Measurements from ENCODE around the gene SH3GLB2. TPM values are rescaled to one million over a fixed set of nuclear protein-coding genes. Genes with fewer than 3 reads are reported as not detected.

SH3GLB2 gene
- total and polyA plus RNA-seq, 12 donors, result 25.2 to 51.3 (median 33.5) TPM

- intact Hi-C loops (cut with DNase I), result no loop called here
- Histone ChIP-seq H3K9me3 (no peaks in the 10 kb centered on the region), H3K4me1 (peaks cover 0 to 6% (median 0%) of the 10 kb centered on the region in 9 donors), H3K27me3 (no peaks in the 10 kb centered on the region), H3K27ac (no peak overlapping the region), H3K4me3 (no peak overlapping the region), H3K36me3 (peaks cover 6 to 100% (median 79%) of the 10 kb centered on the region in 9 donors)
- TF ChIP-seq CTCF (IDR thresholded peaks at IDR 0.05), result no peak
- ATAC-seq (no peak), DNase-seq (no peak)
- 82 to 88% methylated on average over 13 of the region's 13 CpGs for WGBS, 2 donors
Measured at GRCh38 chr9:128999581-129000206, 28.4 kb downstream of the SH3GLB2 start.

- H3K4me1 ChIP-seq, result peaks cover 0 to 6% (median 0%) of the 10 kb centered on the region in 9 donors
- no peak for ATAC-seq
- H3K36me3 ChIP-seq, result peaks cover 9 to 100% (median 86%) of the 10 kb centered on the region in 9 donors
- no peak for TF ChIP-seq CTCF (IDR thresholded peaks at IDR 0.05)
- no peak overlapping the region for H3K27ac ChIP-seq
- no peaks in the 10 kb centered on the region for H3K9me3 ChIP-seq
- no peaks in the 10 kb centered on the region for H3K27me3 ChIP-seq
- no peak for DNase-seq
- WGBS, 2 donors, result 93 to 94% methylated on average over 6 of the region's 6 CpGs
- H3K4me3 ChIP-seq, result no peak overlapping the region
- intact Hi-C loops (cut with DNase I), result no loop called here
Measured at GRCh38 chr9:128998462-128998861, 29.7 kb downstream of the SH3GLB2 start.

DNA sequence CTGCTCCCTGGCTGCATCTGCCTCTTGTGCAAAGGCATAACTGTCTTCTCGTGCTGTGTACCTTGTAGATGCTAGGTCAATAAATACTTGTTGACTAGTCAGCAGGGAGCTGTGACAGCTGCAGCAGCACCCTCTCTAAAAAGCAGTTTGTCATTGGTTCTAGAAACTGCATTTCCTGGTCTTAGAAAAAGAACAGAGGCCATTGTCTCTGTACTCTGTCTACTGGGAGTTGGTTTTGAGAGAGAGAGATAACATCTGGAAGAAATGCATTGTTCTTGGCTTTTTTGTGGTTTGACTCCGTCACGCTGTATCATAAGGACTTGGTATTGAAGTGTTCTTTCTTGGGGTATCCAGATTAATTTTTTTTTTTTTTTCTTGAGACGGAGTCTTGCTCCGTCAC, 32.3 kb downstream of the SH3GLB2 start:
- ATAC-seq, result peak in 7 of 8 donors; percentile 33 to 75 (median 54)
- DNase-seq, result no peak
- H3K4me3 ChIP-seq, result no peak overlapping the region
- WGBS, 2 donors, result 77 to 83% methylated on average over 5 of the region's 5 CpGs
- no peaks in the 10 kb centered on the region for H3K9me3 ChIP-seq
- H3K4me1 ChIP-seq, result peaks cover 0 to 6% (median 0%) of the 10 kb centered on the region in 9 donors
- peaks cover 0 to 100% (median 67%) of the 10 kb centered on the region in 9 donors for H3K36me3 ChIP-seq
- TF ChIP-seq CTCF (IDR thresholded peaks at IDR 0.05), result no peak
- H3K27ac ChIP-seq, result peak overlapping the region in 6 of 10 donors; percentile 21 to 60 (median 30)
- intact Hi-C loops (cut with DNase I), result no loop called here
- H3K27me3 ChIP-seq, result no peaks in the 10 kb centered on the region

DNA sequence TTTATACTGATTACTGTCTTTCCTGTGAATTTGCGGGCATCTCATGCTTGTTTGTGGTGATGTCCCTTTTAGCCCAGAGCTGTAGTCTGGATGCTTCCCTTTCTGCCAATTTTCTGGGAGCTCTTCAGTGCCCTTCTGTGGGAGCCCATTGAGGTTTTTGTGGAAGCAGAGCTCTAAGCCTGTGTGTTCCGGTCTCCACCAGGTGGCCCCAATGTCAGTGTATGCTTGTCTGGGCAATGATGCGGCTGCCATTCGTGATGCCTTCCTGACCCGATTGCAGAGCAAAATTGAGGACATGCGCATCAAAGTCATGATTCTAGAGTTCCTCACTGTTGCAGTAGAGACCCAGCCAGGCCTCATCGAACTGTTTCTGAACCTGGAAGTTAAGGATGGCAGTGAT, 35.1 kb downstream of the SH3GLB2 start:
- 78 to 81% methylated on average over 7 of the region's 7 CpGs for WGBS, 2 donors
- Histone ChIP-seq H3K36me3 (peaks cover 0 to 100% (median 53%) of the 10 kb centered on the region in 9 donors), H3K4me1 (peaks cover 0 to 6% (median 0%) of the 10 kb centered on the region in 9 donors), H3K27me3 (no peaks in the 10 kb centered on the region), H3K4me3 (no peak overlapping the region), H3K9me3 (no peaks in the 10 kb centered on the region), H3K27ac (no peak overlapping the region)
- ATAC-seq (no peak), DNase-seq (no peak)
- intact Hi-C loops (cut with DNase I), result no loop called here
- peak in 3 of 9 donors; percentile 15 to 35 (median 20) for TF ChIP-seq CTCF (IDR thresholded peaks at IDR 0.05)

All from heart right ventricle (tissue), 16 donors.